ENCODE results near the gene LDLRAD3. TPM values are rescaled to one million over a fixed set of nuclear protein-coding genes. Genes with fewer than 3 reads are reported as not detected.

The LDLRAD3 gene
- total RNA-seq, 1 experiment from 2014 or later, result 12.1 TPM

DNA sequence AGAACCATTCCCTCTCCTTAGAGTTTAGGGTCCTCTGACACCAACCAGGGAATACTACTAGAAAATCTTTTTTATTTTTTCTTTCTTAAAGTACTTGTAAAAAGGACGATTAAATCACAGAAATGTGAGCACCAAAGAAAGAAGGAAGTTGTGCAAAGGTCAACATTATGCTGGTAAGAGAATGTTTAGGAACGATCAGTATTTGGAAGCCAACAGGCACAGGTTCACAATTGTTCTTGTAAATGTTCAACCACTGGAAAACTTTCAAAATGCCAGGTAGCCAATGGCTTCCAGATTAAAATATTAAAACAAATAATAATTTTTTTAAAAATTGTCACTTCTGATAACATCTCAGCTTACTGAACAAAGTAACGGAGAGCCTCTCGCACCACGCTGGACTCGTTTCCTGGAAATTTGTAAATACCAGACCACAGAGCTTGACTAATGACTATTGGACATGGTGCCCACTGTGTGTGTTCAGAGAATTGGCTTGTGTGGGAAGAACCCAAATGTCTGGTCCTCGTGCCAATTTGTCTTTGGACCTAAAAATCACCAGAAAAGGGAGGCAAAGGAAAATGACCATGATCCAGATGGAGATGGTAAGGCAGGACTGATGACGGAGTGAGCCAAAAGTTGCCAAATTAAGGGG, 324.6 kb downstream of the LDLRAD3 start:
- no peak overlapping the region for H2AK5ac ChIP-seq (ENCODE audit: insufficient read length, low read length)
- H3K27ac ChIP-seq (ENCODE audit: insufficient read length, low read depth, low read length), result no peak overlapping the region
- no peaks in the 10 kb centered on the region for H3K9me3 Mint-ChIP-seq
- peaks cover 7% of the 10 kb centered on the region for H3K27me3 Mint-ChIP-seq (ENCODE audit: low read depth)
- no peaks in the 10 kb centered on the region for H3K9me3 ChIP-seq (ENCODE audit: control insufficient read depth, low read depth, low read length)
- no peaks in the 10 kb centered on the region for H4K20me1 ChIP-seq (ENCODE audit: control insufficient read depth, insufficient read depth, insufficient read length)
- no peak overlapping the region for H4K5ac ChIP-seq (ENCODE audit: insufficient read length, low read depth, low read length)
- no peak overlapping the region for H3K23ac ChIP-seq (ENCODE audit: insufficient read length, low read depth, low read length)
- peaks cover 5 to 8% of the 10 kb centered on the region in 2 experiments; a peak in 3 of 4 replicates for H3K4me1 Mint-ChIP-seq
- no peak overlapping the region for H3K18ac ChIP-seq (ENCODE audit: insufficient read length, low read depth, low read length)
- H3K79me2 ChIP-seq (ENCODE audit: insufficient read depth, low read length), result 0 out of 2 replicates have a peak, but pooled peaks cover 2% of the 10 kb centered on the region
- H3K79me1 ChIP-seq (ENCODE audit: insufficient read depth, low read depth, low read length, poor library complexity, severe bottlenecking), result no peaks in the 10 kb centered on the region
- no peak overlapping the region for H3K56ac ChIP-seq (ENCODE audit: insufficient read length, low read depth, low read length)
- no peak overlapping the region for H3K27ac Mint-ChIP-seq
- no peak overlapping the region for H2BK120ac ChIP-seq (ENCODE audit: low read depth, low read length, poor library complexity, severe bottlenecking)
- peaks cover 5 to 7% (median 7%) of the 10 kb centered on the region in 3 experiments; a peak in 5 of 7 replicates for H3K36me3 Mint-ChIP-seq (ENCODE audit: insufficient read depth in 1 of 3, low read depth in 3 of 3)
- TF ChIP-seq, protein P1, sequence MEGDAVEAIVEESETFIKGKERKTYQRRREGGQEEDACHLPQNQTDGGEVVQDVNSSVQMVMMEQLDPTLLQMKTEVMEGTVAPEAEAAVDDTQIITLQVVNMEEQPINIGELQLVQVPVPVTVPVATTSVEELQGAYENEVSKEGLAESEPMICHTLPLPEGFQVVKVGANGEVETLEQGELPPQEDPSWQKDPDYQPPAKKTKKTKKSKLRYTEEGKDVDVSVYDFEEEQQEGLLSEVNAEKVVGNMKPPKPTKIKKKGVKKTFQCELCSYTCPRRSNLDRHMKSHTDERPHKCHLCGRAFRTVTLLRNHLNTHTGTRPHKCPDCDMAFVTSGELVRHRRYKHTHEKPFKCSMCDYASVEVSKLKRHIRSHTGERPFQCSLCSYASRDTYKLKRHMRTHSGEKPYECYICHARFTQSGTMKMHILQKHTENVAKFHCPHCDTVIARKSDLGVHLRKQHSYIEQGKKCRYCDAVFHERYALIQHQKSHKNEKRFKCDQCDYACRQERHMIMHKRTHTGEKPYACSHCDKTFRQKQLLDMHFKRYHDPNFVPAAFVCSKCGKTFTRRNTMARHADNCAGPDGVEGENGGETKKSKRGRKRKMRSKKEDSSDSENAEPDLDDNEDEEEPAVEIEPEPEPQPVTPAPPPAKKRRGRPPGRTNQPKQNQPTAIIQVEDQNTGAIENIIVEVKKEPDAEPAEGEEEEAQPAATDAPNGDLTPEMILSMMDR (conservative IDR thresholded peaks at IDR 0.05), result no peak
- H3K27me3 ChIP-seq (ENCODE audit: insufficient read depth, low read length), result no peaks in the 10 kb centered on the region
- H3K9ac ChIP-seq (ENCODE audit: extremely low read depth, insufficient read length, low read length), result no peak overlapping the region
- no peak overlapping the region for H3T11ph ChIP-seq (ENCODE audit: low read length)
- no peak overlapping the region for H3K4me3 Mint-ChIP-seq
- no peak overlapping the region for H3K4me2 ChIP-seq (ENCODE audit: insufficient read depth, insufficient read length, low read length)
- no peak overlapping the region for H2BK20ac ChIP-seq (ENCODE audit: low read depth, low read length, poor library complexity, severe bottlenecking)
- H2BK15ac ChIP-seq (ENCODE audit: low read depth, low read length), result no peak overlapping the region
- H3K14ac ChIP-seq (ENCODE audit: insufficient read depth, low read length), result no peak overlapping the region
- no peak overlapping the region for H4K8ac ChIP-seq (replicated peaks; ENCODE audit: insufficient read length, low read depth, low read length)
- H2BK5ac ChIP-seq (ENCODE audit: insufficient read length, low read length), result no peak overlapping the region
- H4K91ac ChIP-seq (ENCODE audit: insufficient read length, low read depth, low read length), result no peak overlapping the region
- DNase-seq, result no peak
- no peaks in the 10 kb centered on the region for H3K4me1 ChIP-seq (ENCODE audit: insufficient read depth, low read length)
- no peak overlapping the region for H2AFZ ChIP-seq (ENCODE audit: low read length)
- no peak overlapping the region for H2BK12ac ChIP-seq (ENCODE audit: insufficient read length, low read depth, low read length)
- H3K4ac ChIP-seq (ENCODE audit: low read depth, low read length), result no peak overlapping the region
- H3K23me2 ChIP-seq (ENCODE audit: insufficient read length, low read depth, low read length, poor library complexity, severe bottlenecking), result no peaks in the 10 kb centered on the region
- no CpG with 5 or more reads among the region's 8 CpGs for WGBS (ENCODE audit: extremely low coverage, insufficient read length, low lambda C conversion rate)
